GM19099 (cell line): ENCODE results near the gene ATP11A.

Experiments
- POLR2A ChIP-seq: IDR thresholded peaks from 3 replicates; pipeline ENCODE4 v1.6.1; 2011; ENCODE audit warnings: low read depth; ENCODE audit not compliant: insufficient read length; ENCODE audit errors: extremely low read depth

Gene ATP11A

GRCh38 chr13:112696869-112697465 lies 7.1 kb downstream of the ATP11A start:
- TF ChIP-seq POLR2A = no peak

GRCh38 chr13:112697756-112698655 lies 8.2 kb downstream of the ATP11A start:
- no peak for TF ChIP-seq POLR2A

- no peak for TF ChIP-seq POLR2A
These were observed 9.6 kb downstream of the ATP11A start for GRCh38 chr13:112699322-112699918.

GRCh38 chr13:112700291-112701060 lies 10.6 kb downstream of the ATP11A start:
- TF ChIP-seq POLR2A = no peak

- no peak for TF ChIP-seq POLR2A
These were observed 12.6 kb downstream of the ATP11A start for GRCh38 chr13:112702341-112702985.

- no peak for TF ChIP-seq POLR2A
These were observed 13.1 kb downstream of the ATP11A start for GRCh38 chr13:112702986-112703379.

- TF ChIP-seq POLR2A = no peak
These were observed 13.8 kb downstream of the ATP11A start for GRCh38 chr13:112703449-112704284.

GRCh38 chr13:112704308-112705145 lies 14.7 kb downstream of the ATP11A start:
- no peak for TF ChIP-seq POLR2A

GRCh38 chr13:112705286-112705685 lies 15.4 kb downstream of the ATP11A start:
- no peak for TF ChIP-seq POLR2A

GRCh38 chr13:112706171-112706570 lies 16.3 kb downstream of the ATP11A start:
- no peak for TF ChIP-seq POLR2A

- no peak for TF ChIP-seq POLR2A
These were observed 18.9 kb downstream of the ATP11A start for GRCh38 chr13:112708560-112709240.
